GM10266 (cell line): Measurements from ENCODE around the gene IFT122.

Source experiments
- DNase-seq: peaks from one replicate; pipeline ENCODE4 v3.0.0; 2012; ENCODE audit errors: extremely low spot score
- TF ChIP-seq, protein P1 (sequence below): IDR thresholded peaks from 2 replicates; pipeline ENCODE4 v1.5.1; 2012; ENCODE audit warnings: mild to moderate bottlenecking, low read depth; ENCODE audit not compliant: control insufficient read depth, insufficient read depth; ENCODE audit errors: missing control alignments

The IFT122 gene

DNA sequence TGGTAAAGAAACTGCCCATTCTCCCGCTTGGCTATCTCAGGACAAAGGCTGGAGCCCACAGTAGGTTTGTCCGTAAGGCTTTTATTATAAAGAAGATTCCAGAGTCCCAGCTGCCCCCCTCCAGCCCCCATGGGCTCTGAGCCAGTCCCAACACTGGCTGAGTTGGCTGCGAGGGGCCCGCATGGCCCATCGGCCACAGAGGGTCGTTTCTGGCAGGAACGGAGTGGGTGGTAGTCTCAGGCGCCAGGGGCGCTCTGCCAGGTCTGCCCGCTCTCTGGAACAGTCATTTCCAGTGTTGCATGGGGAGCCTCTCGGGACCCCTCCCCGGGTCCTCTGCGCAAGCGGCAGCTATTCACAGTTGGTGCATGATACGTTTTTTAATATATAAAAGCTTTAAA is 115.1 kb downstream of the IFT122 start:
- TF ChIP-seq, protein P1, sequence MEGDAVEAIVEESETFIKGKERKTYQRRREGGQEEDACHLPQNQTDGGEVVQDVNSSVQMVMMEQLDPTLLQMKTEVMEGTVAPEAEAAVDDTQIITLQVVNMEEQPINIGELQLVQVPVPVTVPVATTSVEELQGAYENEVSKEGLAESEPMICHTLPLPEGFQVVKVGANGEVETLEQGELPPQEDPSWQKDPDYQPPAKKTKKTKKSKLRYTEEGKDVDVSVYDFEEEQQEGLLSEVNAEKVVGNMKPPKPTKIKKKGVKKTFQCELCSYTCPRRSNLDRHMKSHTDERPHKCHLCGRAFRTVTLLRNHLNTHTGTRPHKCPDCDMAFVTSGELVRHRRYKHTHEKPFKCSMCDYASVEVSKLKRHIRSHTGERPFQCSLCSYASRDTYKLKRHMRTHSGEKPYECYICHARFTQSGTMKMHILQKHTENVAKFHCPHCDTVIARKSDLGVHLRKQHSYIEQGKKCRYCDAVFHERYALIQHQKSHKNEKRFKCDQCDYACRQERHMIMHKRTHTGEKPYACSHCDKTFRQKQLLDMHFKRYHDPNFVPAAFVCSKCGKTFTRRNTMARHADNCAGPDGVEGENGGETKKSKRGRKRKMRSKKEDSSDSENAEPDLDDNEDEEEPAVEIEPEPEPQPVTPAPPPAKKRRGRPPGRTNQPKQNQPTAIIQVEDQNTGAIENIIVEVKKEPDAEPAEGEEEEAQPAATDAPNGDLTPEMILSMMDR, result no peak
- DNase-seq, result no peak

GRCh38 chr3:129555616-129556357 is 115.8 kb downstream of the IFT122 start:
- TF ChIP-seq, protein P1, result no peak
- DNase-seq, result no peak

DNA sequence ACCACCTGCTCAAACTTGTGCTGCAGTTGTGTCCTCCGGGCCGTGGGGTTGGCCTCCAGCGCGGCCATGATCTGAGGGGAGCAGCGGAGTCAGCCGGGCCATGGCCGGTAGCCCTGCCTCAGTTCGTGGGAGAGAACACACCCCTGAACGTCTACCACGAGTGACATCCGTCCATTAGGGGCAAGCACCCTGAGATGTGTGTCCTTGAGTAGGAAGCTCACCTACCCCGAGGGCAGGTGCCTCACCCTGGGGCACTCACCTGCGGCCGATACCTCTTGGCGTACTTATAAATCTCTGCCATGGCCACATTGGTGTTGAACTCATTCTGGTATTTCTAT is 116.3 kb downstream of the IFT122 start:
- no peak for DNase-seq
- TF ChIP-seq, protein P1, result no peak

DNA sequence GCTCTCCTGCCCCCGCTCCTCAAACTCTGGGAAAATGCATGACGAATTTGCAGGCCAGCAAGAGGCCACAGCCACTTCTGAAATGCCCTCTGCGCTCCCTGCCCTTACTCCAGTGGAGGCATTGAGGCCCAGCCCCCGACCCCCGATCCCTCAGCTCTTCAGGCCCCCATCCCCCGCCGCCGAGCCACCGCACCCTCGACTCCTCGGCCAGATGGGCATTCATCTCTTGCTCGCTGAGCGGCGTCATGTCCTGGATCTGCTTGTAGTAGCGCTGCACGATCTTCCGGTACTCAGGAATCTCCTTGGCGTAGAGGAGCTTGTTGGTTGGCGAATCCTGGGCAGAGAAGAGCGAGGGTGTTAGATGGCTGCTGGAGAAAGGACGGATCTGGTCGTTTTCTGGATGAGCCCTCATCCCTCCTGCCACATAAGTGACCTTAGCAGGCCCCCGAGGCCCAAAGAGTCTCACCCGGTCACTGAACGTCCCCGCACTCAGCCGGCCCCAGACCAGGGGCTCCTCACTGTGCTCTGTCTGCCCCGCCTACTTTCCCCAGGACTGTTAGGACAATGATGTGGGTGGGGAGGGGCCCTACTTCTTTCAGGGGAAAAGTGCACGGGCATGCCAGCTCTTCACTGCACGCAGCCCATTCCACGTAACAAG is 117.0 kb downstream of the IFT122 start:
- TF ChIP-seq, protein P1, result no peak
- DNase-seq, result no peak

- TF ChIP-seq, protein P1, result no peak
- DNase-seq, result no peak
These were observed 117.5 kb downstream of the IFT122 start for GRCh38 chr3:129557548-129557894.

DNA sequence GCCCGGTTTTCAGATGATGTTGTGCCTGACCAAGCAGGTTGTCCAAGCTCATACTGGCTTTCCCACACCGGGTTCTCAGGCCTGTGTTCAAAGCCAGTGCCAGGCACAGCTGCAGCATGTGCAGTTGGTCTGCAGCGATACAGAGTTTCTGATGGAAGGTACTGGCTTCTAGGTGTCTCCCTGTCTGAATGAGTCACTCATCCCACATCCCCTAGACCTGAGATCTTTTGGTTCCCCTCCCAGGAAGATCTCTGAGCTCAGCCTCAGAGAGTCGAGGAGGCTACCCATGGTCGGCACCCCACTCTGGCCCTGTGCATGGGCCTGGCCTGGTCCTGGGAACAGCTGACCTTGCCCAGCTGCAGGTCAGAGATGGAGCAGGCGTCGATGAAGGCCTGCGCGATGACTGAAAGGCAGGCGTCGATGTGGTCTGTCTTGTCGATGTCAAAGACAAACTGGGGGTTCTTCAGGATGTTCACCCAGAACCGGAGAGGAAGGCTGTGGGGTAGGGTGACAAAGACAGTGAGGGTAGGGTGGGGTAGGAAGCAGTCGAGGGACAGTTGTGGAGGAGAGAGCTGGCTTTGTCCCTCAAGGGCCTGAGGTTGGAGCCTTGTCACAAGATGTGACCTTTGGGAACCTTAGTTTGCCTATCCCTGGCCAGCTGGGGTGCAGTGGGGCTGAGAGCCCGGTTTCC is 118.2 kb downstream of the IFT122 start:
- TF ChIP-seq, protein P1, result no peak
- DNase-seq, result no peak
